Astrocyte (in vitro differentiated cells and primary cell): ENCODE data around the gene DCBLD2. TPM values are rescaled to one million over a fixed set of nuclear protein-coding genes. Genes with fewer than 3 reads are reported as not detected.

Experiments used
- DNase-seq: peaks from one replicate; pipeline ENCODE4 v3.0.0-alpha.2; 2010; ENCODE audit warnings: low read depth
- FAIRE-seq: peaks from 2 replicates; lab custom pipeline; 2011; peaks lifted over from hg19 to GRCh38; lab: Jason Lieb, UNC
- H2AFZ ChIP-seq: 2 replicates; pipeline ENCODE4 v1.6.0; 2012; ENCODE audit warnings: low read depth, low read length, inconsistent platforms
- H3K27ac ChIP-seq: 2 replicates; pipeline ENCODE4 v1.5.1; 2011; ENCODE audit warnings: low read depth, low read length, inconsistent platforms
- H3K27me3 ChIP-seq: 2 replicates; pipeline ENCODE4 v1.6.0; 2011; ENCODE audit warnings: low read length, inconsistent platforms; ENCODE audit not compliant: insufficient read depth
- H3K36me3 ChIP-seq: 2 replicates; pipeline ENCODE4 v1.5.1; 2011; ENCODE audit warnings: low read length, inconsistent platforms; ENCODE audit not compliant: insufficient read depth
- H3K4me1 ChIP-seq: 2 replicates; pipeline ENCODE4 v1.5.1; 2011; ENCODE audit warnings: low read length, inconsistent platforms; ENCODE audit not compliant: insufficient read depth
- H3K4me2 ChIP-seq: 2 replicates; pipeline ENCODE4 v1.6.0; 2012; ENCODE audit warnings: low read length, inconsistent platforms
- H3K4me3 ChIP-seq: 2 replicates; pipeline ENCODE4 v1.5.1; 2011; ENCODE audit warnings: low read depth, mild to moderate bottlenecking, low read length, inconsistent platforms; ENCODE audit not compliant: insufficient read depth
- H3K79me2 ChIP-seq: 2 replicates; pipeline ENCODE4 v1.6.0; 2012; ENCODE audit warnings: mild to moderate bottlenecking, low read length, inconsistent platforms; ENCODE audit not compliant: insufficient read depth
- H3K9ac ChIP-seq: 2 replicates; pipeline ENCODE4 v1.6.0; 2012; ENCODE audit warnings: mild to moderate bottlenecking, low read length, inconsistent platforms
- H3K9me3 ChIP-seq: 2 replicates; pipeline ENCODE4 v1.5.1; 2012; ENCODE audit warnings: low read depth, mild to moderate bottlenecking, low read length, inconsistent platforms; ENCODE audit not compliant: insufficient read depth
- H4K20me1 ChIP-seq: 2 replicates; pipeline ENCODE4 v1.6.0; 2012; ENCODE audit warnings: low read length, inconsistent platforms; ENCODE audit not compliant: insufficient read depth
- H3K27ac Mint-ChIP-seq: one replicate; pipeline ENCODE4 v1.8.0; 2021; ENCODE audit warnings: mild to moderate bottlenecking, mixed read lengths; ENCODE audit not compliant: unreplicated experiment
- H3K27me3 Mint-ChIP-seq: one replicate; pipeline ENCODE4 v1.8.0; 2021; ENCODE audit warnings: low read depth, mixed read lengths; ENCODE audit not compliant: unreplicated experiment
- H3K36me3 Mint-ChIP-seq: one replicate; pipeline ENCODE4 v1.8.0; 2021; ENCODE audit warnings: low read depth, mixed read lengths; ENCODE audit not compliant: unreplicated experiment
- H3K4me1 Mint-ChIP-seq: one replicate; pipeline ENCODE4 v1.8.0; 2021; ENCODE audit warnings: low read depth, mixed read lengths; ENCODE audit not compliant: unreplicated experiment
- H3K4me3 Mint-ChIP-seq: one replicate; pipeline ENCODE4 v1.8.0; 2021; ENCODE audit warnings: mild to moderate bottlenecking, moderate library complexity, mixed read lengths; ENCODE audit not compliant: unreplicated experiment
- H3K9me3 Mint-ChIP-seq: one replicate; pipeline ENCODE4 v1.8.0; 2021; ENCODE audit warnings: mild to moderate bottlenecking, mixed read lengths; ENCODE audit not compliant: unreplicated experiment
- CTCF ChIP-seq: IDR thresholded peaks from 2 replicates; pipeline ENCODE4 v1.5.1; 2011; ENCODE audit warnings: low read depth, mild to moderate bottlenecking, inconsistent platforms, low read length, moderate library complexity; ENCODE audit not compliant: insufficient read depth
- EZH2 ChIP-seq: IDR thresholded peaks from 2 replicates; pipeline ENCODE4 v1.6.1; 2012; ENCODE audit warnings: mild to moderate bottlenecking, low read length, inconsistent platforms; ENCODE audit not compliant: insufficient read depth
- total RNA-seq: library from RNA; stranded (reverse); gene quantifications from 2 replicates; pipeline ENCODE4 v1.2.1, GENCODE V29; 2021

DCBLD2 gene
- total RNA-seq, 1 donor from 2014 or later, result 243 TPM

GRCh38 chr3:98855806-98856400 is 45.6 kb downstream of the DCBLD2 start:
- H3K27ac Mint-ChIP-seq, result peak overlapping the region; percentile 76
- H3K4me3 Mint-ChIP-seq, result no peak overlapping the region
- no peak for TF ChIP-seq CTCF
- TF ChIP-seq EZH2, result no peak
- H3K9me3 Mint-ChIP-seq, result no peaks in the 10 kb centered on the region
- peak overlapping the region; percentile 7 for H3K9ac ChIP-seq
- FAIRE-seq (peak; percentile 45), DNase-seq (peak; percentile 95)
- H3K36me3 Mint-ChIP-seq, result peaks cover 28% of the 10 kb centered on the region
- H3K27me3 Mint-ChIP-seq, result no peaks in the 10 kb centered on the region
- H3K36me3 ChIP-seq, result peaks cover 27% of the 10 kb centered on the region
- H3K9me3 ChIP-seq, result no peaks in the 10 kb centered on the region
- H3K4me1 Mint-ChIP-seq, result peaks cover 20% of the 10 kb centered on the region
- H3K27me3 ChIP-seq, result no peaks in the 10 kb centered on the region
- H4K20me1 ChIP-seq, result peaks cover 88% of the 10 kb centered on the region
- H3K27ac ChIP-seq, result peak overlapping the region; percentile 65
- H3K4me1 ChIP-seq, result peaks cover 44% of the 10 kb centered on the region
- no peak overlapping the region for H3K4me3 ChIP-seq
- peak overlapping the region; percentile 53 for H3K4me2 ChIP-seq
- H3K79me2 ChIP-seq, result peaks cover 99% of the 10 kb centered on the region
- H2AFZ ChIP-seq, result no peak overlapping the region

GRCh38 chr3:98848108-98848507 is 53.4 kb downstream of the DCBLD2 start:
- Histone ChIP-seq H3K4me2 (no peak overlapping the region), H3K9ac (no peak overlapping the region), H3K9me3 (no peaks in the 10 kb centered on the region), H3K27ac (no peak overlapping the region), H3K4me1 (peaks cover 9% of the 10 kb centered on the region), H3K4me3 (no peak overlapping the region), H4K20me1 (peaks cover 89% of the 10 kb centered on the region), H3K79me2 (peaks cover 99% of the 10 kb centered on the region), H2AFZ (no peak overlapping the region), H3K36me3 (peaks cover 46% of the 10 kb centered on the region), H3K27me3 (no peaks in the 10 kb centered on the region)
- Mint-ChIP-seq H3K9me3 (no peaks in the 10 kb centered on the region), H3K27ac (no peak overlapping the region), H3K4me1 (peaks cover 30% of the 10 kb centered on the region), H3K36me3 (peaks cover 18% of the 10 kb centered on the region), H3K4me3 (no peak overlapping the region), H3K27me3 (no peaks in the 10 kb centered on the region)
- TF ChIP-seq CTCF (no peak), EZH2 (no peak)
- FAIRE-seq (no peak), DNase-seq (no peak)

- no peak overlapping the region for H3K4me3 Mint-ChIP-seq
- Histone ChIP-seq H3K4me2 (peak overlapping the region; percentile 5), H3K4me3 (no peak overlapping the region), H3K27me3 (no peaks in the 10 kb centered on the region), H3K36me3 (peaks cover 52% of the 10 kb centered on the region), H2AFZ (no peak overlapping the region), H3K27ac (no peak overlapping the region), H4K20me1 (peaks cover 90% of the 10 kb centered on the region), H3K79me2 (peaks cover 98% of the 10 kb centered on the region), H3K4me1 (no peaks in the 10 kb centered on the region), H3K9ac (no peak overlapping the region), H3K9me3 (no peaks in the 10 kb centered on the region)
- TF ChIP-seq CTCF (no peak), EZH2 (no peak)
- peaks cover 16% of the 10 kb centered on the region for H3K36me3 Mint-ChIP-seq
- H3K27me3 Mint-ChIP-seq, result no peaks in the 10 kb centered on the region
- H3K4me1 Mint-ChIP-seq, result peaks cover 23% of the 10 kb centered on the region
- no peaks in the 10 kb centered on the region for H3K9me3 Mint-ChIP-seq
- DNase-seq, result peak; percentile 59
- FAIRE-seq, result peak; percentile 69
- no peak overlapping the region for H3K27ac Mint-ChIP-seq
These were observed 55.4 kb downstream of the DCBLD2 start for GRCh38 chr3:98846101-98846500.
